Raji (cell line): ENCODE results near the gene DDAH1.

Experiments
- POLR2A ChIP-seq: IDR thresholded peaks from 2 replicates; pipeline ENCODE4 v1.6.1; 2011; ENCODE audit warnings: low read depth, low read length, control low read depth; ENCODE audit not compliant: insufficient read depth

The DDAH1 gene

DNA sequence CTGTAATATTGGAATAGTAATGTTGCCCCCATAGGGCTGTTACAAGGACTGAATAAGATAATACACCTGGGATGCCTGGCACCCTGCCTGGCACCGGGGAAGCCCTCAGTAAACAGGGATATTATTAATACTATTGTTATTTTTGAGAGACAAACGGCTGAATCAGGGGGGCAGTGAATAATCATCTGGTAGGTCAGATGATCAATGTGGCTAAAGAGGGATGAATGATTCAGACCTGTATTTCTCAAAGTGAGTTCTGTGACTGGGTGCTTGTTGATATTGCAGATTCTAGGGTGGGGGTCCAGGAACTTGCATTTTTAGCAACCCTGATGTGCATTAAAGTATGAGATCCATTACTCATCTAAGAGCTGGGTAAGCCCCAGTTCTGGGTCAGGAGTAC is 142.3 kb downstream of the DDAH1 start:
- TF ChIP-seq POLR2A: no peak

DNA sequence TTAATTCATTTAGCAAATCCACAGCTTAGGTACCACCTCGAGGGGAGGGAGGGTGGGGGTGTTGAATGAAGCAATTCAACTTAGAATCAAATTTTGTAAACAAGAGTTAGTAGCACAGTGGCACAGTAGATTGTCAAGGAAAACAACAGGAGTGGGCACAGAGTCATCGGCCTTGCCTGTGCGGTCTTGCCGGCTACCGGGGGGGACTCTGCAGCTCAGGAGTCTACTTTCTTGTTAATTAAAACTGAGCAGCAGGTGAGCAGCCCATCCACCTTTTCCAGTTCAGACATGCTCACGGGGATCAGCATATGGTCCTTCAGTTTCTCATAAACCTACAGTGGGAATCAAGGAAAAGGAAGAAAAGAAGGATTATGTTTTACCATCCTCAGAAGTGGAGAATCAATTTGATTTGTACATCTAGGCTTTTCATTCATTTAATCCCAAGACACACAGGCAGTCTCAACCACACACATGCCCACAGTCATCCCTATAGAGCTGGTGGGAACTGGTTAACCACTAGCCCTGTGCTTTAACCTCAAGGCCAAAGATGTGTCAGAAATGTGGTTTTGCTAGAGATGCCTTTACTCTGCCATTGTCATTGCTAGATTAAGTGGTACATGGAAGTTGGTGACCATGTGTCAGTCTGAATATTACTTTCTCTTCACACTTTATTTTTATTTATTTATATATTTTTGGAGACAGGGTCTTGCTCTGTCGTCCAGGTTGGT is 143.6 kb downstream of the DDAH1 start:
- TF ChIP-seq POLR2A: no peak

DNA sequence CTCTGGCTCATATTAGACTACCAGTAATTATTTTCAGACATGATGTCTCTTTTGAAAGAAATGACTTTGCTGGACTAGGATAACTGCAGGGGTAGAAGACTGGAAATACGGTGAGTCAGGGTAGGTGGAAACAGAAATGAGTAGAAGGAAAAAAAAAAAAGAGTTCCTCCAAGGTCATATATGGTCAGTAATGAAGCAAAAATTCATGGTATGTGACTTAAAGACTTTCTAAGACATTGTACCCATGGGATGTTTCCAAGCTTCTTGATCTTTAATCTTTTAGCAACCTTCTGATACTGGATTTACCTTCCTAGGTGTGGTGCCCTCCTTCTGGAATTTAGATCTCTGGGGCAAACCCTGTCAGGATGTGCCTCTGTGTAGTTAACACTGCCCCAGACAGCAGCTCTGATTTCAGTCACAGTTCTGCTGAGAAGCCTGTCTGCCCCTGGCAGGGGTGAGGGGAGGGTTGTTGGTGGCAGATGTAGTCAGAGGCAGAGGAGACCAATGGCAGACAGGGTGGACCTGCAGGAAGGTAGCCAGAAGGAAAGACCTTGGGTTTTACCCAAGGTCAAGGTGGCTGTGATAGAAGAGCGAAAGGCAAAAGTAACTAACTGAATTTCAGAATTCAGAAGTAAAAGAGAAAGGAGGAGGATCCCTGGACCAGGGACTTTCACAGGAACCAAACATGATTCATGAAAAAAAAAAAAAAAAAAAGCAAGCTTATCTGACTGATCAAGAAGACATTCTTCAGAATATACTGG is 144.4 kb downstream of the DDAH1 start:
- no peak for TF ChIP-seq POLR2A

GRCh38 chr1:85319931-85320330 is 145.0 kb downstream of the DDAH1 start:
- no peak for TF ChIP-seq POLR2A

- no peak for TF ChIP-seq POLR2A
Measured at GRCh38 chr1:85319491-85319890, 145.5 kb downstream of the DDAH1 start.

- TF ChIP-seq POLR2A: no peak
Measured at GRCh38 chr1:85318217-85318616, 146.7 kb downstream of the DDAH1 start.

GRCh38 chr1:85317560-85317959 is 147.4 kb downstream of the DDAH1 start:
- no peak for TF ChIP-seq POLR2A

DNA sequence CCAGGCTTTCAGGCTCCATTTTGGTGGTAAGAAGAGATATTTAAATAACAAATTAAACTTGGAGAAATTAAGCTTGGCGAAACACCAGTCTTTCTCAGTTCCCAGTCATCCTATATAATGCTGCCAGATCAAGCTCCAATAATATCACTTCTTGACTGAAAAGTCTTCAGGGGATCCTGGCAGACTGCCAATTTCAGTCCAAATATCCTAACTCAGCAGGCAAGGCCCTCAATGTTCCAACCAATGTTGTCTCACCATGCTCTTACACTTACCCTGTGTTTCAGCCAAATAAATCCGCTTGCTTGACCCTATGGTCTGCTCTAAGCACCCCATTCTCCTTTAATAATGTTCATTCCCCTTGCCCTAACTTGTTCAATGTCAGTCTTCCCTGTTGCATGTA is 148.6 kb downstream of the DDAH1 start:
- no peak for TF ChIP-seq POLR2A

DNA sequence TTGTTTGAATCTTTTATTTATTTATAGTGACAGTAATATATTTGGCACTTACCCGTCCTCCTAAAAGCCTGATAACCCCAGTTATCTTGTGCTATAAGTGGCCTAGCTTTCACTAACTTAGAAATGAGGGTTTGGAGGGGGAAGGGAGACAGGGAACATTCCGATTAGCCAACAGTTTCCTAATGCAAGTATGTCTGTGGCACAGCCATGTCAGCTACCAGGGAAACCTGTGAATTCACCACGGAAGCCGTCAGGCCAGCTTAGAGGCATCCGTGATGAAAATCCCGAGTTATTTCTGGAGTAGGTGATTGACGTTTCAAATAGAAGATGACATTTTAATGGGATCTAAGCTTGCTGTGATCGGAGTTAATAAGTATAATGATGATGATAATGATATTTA is 149.2 kb downstream of the DDAH1 start:
- no peak for TF ChIP-seq POLR2A

DNA sequence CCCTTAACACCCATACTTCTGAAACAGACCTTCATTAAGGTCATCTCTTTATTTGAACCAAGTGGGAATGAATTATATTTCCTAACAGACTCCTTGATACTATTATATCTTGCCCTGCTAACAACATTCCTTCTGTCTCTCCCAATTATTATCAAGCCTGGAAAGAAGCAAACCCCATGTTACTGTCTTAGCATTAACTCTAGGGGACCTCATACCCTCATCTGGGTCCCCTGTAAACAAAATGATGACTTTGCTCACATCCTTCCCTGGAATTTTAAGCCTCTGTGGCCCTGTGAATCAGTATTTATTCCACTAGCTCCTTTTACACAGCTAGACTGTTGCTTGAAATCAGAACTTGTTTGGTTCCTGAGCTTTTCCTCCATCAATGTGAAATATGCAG is 150.2 kb downstream of the DDAH1 start:
- no peak for TF ChIP-seq POLR2A

DNA sequence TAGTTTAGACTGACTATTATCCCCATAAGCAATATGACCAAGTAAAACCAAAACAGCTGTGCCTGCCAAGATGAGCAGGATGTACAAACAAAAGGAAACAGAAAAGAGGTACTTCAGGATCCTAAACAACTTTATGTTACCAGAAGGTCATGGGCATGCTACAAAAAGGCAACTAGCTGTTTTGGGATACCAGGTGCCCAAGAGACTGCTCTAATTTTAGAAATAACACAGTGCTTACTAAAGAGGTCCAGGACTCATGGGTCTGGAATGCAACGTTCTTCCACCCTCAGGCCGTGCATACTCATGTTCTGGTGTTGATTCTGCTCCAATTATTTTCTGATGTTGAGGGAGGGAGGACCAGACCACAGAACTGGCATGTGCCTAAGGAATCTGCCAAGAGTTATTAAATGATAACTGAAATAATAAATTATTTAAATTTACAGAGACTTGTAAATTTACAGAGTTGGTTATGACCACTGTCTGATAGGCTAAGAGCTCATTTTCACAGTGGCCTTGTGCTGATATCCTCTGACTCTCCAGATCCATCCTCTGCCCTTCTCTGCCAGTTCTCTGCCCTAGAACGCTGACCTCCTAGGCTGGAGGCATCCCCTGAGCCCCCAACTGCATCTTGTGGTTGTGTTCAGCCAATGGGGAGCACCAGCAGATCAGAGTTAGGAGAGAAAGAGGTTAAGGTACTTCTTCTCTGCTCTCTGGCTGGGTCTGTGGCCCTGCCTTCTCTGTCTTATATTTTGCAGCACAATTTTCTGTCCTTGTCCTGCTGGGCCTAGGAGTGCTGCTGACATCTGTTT is 150.9 kb downstream of the DDAH1 start:
- no peak for TF ChIP-seq POLR2A

DNA sequence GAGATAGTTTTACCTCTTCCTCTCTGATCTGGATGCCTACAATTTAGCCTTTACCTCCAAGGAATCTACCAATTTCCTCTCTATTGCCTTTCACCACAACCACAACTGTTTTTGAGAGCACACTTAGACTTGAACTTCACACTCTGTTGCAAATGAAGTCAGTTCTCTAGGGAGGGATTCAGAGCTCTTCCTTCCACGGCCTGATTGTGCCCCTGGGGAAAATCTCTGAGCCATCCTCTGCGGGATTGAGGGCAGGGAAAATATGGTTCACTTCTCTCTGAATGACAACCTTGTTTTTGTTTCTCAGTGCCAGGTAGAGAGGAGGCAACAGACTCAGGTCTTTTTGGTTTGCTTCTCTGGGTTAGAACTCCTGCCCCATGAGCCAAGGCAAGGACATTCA is 153.1 kb downstream of the DDAH1 start:
- no peak for TF ChIP-seq POLR2A

DNA sequence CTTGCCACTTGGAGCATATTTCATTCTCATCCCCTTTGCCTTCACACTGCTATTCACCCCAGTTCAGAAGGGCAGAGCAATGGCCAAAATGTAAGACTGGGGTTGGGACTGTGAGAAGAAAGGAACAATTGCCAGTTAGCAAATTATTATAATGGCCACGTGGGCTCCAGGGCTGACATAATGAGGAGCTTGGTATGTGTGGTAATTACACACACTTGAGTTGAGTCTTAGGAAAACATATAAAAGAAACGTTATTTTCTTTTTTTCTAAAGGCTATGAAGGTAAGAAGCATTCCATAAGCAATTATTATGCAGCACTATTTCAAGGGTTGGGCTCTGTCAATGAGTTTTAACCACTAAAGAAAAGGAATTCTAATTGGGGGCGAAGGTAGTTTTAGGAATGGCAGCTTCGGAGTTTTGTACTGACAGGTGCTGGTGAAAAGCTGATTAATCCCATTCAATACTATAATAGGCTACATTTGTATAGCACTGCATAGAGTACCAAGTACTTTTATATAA is 156.1 kb downstream of the DDAH1 start:
- no peak for TF ChIP-seq POLR2A

GRCh38 chr1:85307987-85308832 is 156.7 kb downstream of the DDAH1 start:
- TF ChIP-seq POLR2A: no peak

GRCh38 chr1:85306236-85306635 is 158.7 kb downstream of the DDAH1 start:
- no peak for TF ChIP-seq POLR2A

DNA sequence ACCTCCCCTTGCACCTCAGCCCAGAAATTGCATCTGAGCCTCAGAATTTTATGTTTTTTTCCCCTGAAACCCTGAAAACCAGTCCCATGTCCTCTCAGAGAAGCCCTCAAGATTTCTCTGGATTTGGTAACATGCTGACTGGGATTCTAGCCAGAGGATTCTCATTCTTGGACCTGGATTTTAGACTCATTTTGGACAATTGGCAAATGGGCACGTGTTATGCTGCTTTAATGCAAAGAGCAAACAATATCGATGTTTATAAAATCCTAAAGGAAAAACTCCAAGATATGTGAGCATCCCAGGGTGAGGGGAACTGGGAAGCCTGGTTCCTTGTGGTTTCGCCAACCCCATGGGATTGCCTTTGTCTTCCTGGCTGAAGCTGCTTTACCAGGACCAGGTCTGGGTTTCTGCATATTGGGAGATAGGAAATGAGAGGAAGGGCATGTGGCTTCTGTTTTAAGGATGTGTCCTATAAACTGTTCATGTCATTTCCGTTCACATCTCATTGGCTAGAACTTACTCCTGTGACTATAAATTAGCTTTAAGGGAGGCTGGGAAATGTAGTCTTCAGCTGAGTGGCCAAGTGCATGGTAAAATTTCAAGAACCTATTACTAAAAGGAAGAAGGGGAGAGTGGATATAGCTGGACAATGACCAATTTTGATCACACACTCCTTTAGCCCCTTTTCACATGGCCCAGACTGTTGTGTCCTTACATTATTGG is 161.4 kb downstream of the DDAH1 start:
- TF ChIP-seq POLR2A: no peak
